Lower lobe of right lung (tissue), 2 donors: ENCODE results near the gene ALDH1B1. TPM values are rescaled to one million over a fixed set of nuclear protein-coding genes. Genes with fewer than 3 reads are reported as not detected.
"Not testable (repeated sequence)": the region's sequence is repeated elsewhere in the genome, so short reads cannot be mapped to it uniquely, and the experiment has no call there.

Experiments
- ATAC-seq, 2 donors: fragments of 200-7000 bp; cut with Tn5 transposase; one replicate each; pipeline ENCODE4 v1.9.1; 2020 to 2022; ENCODE audit warnings: mild to moderate bottlenecking in 2 of 2, moderate library complexity in 2 of 2
- DNase-seq: peaks from one replicate; pipeline ENCODE4 v3.0.0-alpha.2; 2020
- H3K27ac ChIP-seq: fragments of 200-600 bp; one replicate; pipeline ENCODE4 v1.8.0; 2022
- H3K27me3 ChIP-seq: fragments of 200-600 bp; one replicate; pipeline ENCODE4 v1.8.0; 2022; ENCODE audit warnings: low read depth
- H3K36me3 ChIP-seq: fragments of 200-600 bp; one replicate; pipeline ENCODE4 v1.8.0; 2022; ENCODE audit warnings: mild to moderate bottlenecking
- H3K4me1 ChIP-seq: fragments of 200-600 bp; one replicate; pipeline ENCODE4 v1.8.0; 2022
- H3K4me3 ChIP-seq: fragments of 200-600 bp; one replicate; pipeline ENCODE4 v1.8.0; 2022; ENCODE audit warnings: mild to moderate bottlenecking
- H3K9me3 ChIP-seq: fragments of 200-600 bp; one replicate; pipeline ENCODE4 v1.8.0; 2022
- intact Hi-C: fragments of 100-400 bp; cut with DNase I; formaldehyde crosslinking; loops from one replicate; pipeline ENCODE4 v1.11.0; 2022
- total RNA-seq: library from RNA; stranded (reverse); fragmentation: NEBNext Ultra II Directional; extraction: Animal tissue kit (Norgen Biotek cat#: 25700); gene quantifications from one replicate; pipeline ENCODE4 v1.2.1, GENCODE V29; 2021
- TF ChIP-seq, protein P1 (sequence below): fragments of 200-600 bp; IDR thresholded peaks from one replicate; pipeline ENCODE4 v1.8.0; 2022; ENCODE audit warnings: antibody characterized with exemption, mild to moderate bottlenecking
- donor health status: DM: no; HTN: yes; CAD: no; lungs with severe emphysema.

The ALDH1B1 gene
- total RNA-seq, 1 donor from 2014 or later: 10.8 TPM

- no peaks in the 10 kb centered on the region for H3K9me3 ChIP-seq
- ATAC-seq (no peak), DNase-seq (no peak)
- H3K27ac ChIP-seq: no peak overlapping the region
- intact Hi-C loops: no loop called here
- peaks cover 15% of the 10 kb centered on the region for H3K36me3 ChIP-seq
- no peaks in the 10 kb centered on the region for H3K27me3 ChIP-seq
- no peak overlapping the region for H3K4me3 ChIP-seq
- peaks cover 10% of the 10 kb centered on the region for H3K4me1 ChIP-seq
- TF ChIP-seq, protein P1, sequence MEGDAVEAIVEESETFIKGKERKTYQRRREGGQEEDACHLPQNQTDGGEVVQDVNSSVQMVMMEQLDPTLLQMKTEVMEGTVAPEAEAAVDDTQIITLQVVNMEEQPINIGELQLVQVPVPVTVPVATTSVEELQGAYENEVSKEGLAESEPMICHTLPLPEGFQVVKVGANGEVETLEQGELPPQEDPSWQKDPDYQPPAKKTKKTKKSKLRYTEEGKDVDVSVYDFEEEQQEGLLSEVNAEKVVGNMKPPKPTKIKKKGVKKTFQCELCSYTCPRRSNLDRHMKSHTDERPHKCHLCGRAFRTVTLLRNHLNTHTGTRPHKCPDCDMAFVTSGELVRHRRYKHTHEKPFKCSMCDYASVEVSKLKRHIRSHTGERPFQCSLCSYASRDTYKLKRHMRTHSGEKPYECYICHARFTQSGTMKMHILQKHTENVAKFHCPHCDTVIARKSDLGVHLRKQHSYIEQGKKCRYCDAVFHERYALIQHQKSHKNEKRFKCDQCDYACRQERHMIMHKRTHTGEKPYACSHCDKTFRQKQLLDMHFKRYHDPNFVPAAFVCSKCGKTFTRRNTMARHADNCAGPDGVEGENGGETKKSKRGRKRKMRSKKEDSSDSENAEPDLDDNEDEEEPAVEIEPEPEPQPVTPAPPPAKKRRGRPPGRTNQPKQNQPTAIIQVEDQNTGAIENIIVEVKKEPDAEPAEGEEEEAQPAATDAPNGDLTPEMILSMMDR: no peak
Measured at GRCh38 chr9:38395653-38396370, 3.3 kb downstream of the ALDH1B1 start.

- intact Hi-C loops: no loop called here
- no peak for ATAC-seq
- no peaks in the 10 kb centered on the region for H3K27me3 ChIP-seq
- H3K4me1 ChIP-seq: peaks cover 10% of the 10 kb centered on the region
- DNase-seq: no peak
- no peaks in the 10 kb centered on the region for H3K9me3 ChIP-seq
- H3K36me3 ChIP-seq: peaks cover 15% of the 10 kb centered on the region
- no peak overlapping the region for H3K4me3 ChIP-seq
- TF ChIP-seq, protein P1: no peak
- no peak overlapping the region for H3K27ac ChIP-seq
Measured at GRCh38 chr9:38396371-38396671, 3.8 kb downstream of the ALDH1B1 start.

GRCh38 chr9:38399191-38399590 is 6.7 kb downstream of the ALDH1B1 start:
- H3K4me3 ChIP-seq, H3K9me3 ChIP-seq, DNase-seq, H3K27ac ChIP-seq, H3K27me3 ChIP-seq, H3K4me1 ChIP-seq, intact Hi-C loops, ATAC-seq: not testable (repeated sequence)
- H3K36me3 ChIP-seq: peaks cover 15% of the 10 kb centered on the region

DNA sequence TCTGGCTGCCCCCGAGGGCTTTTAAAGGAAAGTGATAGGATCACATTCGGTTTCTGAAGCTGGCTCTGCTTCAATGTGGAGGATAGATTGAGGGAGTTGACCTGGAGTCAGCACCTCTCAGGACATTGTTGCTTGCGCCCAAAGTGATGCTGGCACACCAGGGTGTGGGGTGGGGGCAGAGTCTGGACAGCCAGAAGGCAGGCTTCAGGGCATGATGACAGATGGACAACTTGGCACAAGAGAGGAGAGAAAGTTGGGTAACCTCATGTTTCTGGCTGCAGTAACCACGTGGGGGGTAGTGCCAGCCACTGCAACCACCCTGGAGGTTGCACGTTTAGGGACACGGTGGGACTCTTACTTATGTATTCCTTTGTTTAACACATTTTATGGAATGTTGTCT is 9.5 kb downstream of the ALDH1B1 start:
- no peak overlapping the region for H3K4me3 ChIP-seq
- intact Hi-C loops: no loop called here
- no peak for ATAC-seq
- no peak overlapping the region for H3K27ac ChIP-seq
- TF ChIP-seq, protein P1: no peak
- H3K4me1 ChIP-seq: no peaks in the 10 kb centered on the region
- peaks cover 2% of the 10 kb centered on the region for H3K36me3 ChIP-seq
- peaks cover 11% of the 10 kb centered on the region for H3K27me3 ChIP-seq
- no peak for DNase-seq
- no peaks in the 10 kb centered on the region for H3K9me3 ChIP-seq

DNA sequence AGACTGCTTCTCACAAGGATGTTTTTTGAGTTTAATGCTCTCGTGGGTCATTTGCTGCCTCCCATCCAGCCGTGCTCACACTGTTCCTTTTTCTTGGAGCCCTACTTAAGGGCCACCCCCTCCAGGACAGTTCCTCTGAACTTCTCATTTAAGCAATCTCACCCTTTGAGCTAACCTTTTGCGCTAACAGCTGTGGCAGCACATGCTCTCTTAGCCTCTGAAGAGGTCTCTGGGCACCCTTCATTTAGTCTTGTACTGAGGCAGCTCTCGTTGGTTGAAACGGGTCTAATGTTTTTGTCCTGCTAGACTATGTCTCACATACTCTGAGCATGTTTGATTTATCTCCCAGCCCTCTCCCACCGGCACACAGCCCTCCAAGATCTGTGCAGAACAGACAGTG is 11.8 kb downstream of the ALDH1B1 start:
- no peaks in the 10 kb centered on the region for H3K9me3 ChIP-seq
- DNase-seq (no peak), ATAC-seq (no peak)
- H3K36me3 ChIP-seq: no peaks in the 10 kb centered on the region
- H3K4me1 ChIP-seq: no peaks in the 10 kb centered on the region
- peaks cover 11% of the 10 kb centered on the region for H3K27me3 ChIP-seq
- no peak overlapping the region for H3K4me3 ChIP-seq
- intact Hi-C loops: no loop called here
- no peak overlapping the region for H3K27ac ChIP-seq
- TF ChIP-seq, protein P1: no peak

GRCh38 chr9:38405785-38406184 is 13.3 kb downstream of the ALDH1B1 start:
- Histone ChIP-seq H3K4me3 (no peak overlapping the region), H3K4me1 (no peaks in the 10 kb centered on the region), H3K36me3 (no peaks in the 10 kb centered on the region), H3K9me3 (no peaks in the 10 kb centered on the region), H3K27ac (no peak overlapping the region), H3K27me3 (peaks cover 11% of the 10 kb centered on the region)
- no peak for DNase-seq
- intact Hi-C loops: no loop called here
- TF ChIP-seq, protein P1: no peak
- ATAC-seq: no peak
